ENCODE measurements around the gene FOXL3. TPM values are rescaled to one million over a fixed set of nuclear protein-coding genes. Genes with fewer than 3 reads are reported as not detected.

FOXL3 gene
- polyA plus RNA-seq, 1 of the 3 experiments (the other 2 are of a cell fraction): not detected

DNA sequence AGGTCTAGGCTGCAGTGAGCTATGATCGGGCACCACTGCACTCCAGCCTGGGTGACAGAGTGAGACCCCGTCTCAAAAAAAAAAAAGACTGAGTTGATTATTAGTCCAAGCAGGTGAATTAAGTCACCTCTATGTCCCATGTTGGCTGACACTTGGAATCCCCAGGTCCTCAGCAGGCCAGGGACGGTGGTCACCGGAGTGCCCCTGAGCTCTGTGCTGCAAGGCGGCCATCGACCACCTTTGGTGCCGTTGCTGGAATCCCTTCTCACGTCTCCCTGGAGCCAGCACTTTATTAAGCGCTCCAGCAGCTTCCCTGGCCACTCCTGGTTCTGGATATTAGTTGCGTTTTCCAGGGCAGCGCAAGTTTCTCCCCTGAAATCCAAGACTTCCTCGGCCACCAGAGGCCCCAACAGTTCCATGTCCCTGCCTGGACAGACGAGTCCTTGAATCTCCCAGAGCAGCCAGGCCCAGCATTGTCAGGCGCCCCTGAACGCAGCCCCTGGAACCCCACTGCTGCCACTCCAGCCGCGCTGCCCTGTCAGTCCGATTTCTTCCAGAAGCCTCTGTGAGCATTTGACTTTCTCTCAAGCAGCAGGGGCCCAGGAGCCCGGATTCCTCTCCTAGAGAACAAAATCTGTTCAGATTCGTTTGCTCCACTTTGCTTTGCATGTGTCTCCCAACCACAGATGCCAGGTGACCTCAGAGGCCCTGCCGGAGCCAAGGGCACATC is 38.4 kb upstream of the FOXL3 start:
- CTCF ChIA-PET: interaction anchor here (2.1 kb wide), 1 partner anchor 16 kb away, joined by 13 read pairs; no protein-coding TSS in a partner anchor
- DNase-seq: no peak
- Histone ChIP-seq H3K9ac (no peak overlapping the region), H3K9me2 (no peaks in the 10 kb centered on the region), H2AFZ (ENCODE audit: low read depth) (no peak overlapping the region), H3K27ac (ENCODE audit: low read depth in 2 of 2, low read length in 1 of 2) (no peak overlapping the region), H3K9me3 (no peaks in the 10 kb centered on the region), H3F3A (replicated peaks; ENCODE audit: insufficient read depth) (no peaks in the 10 kb centered on the region), H3K27me3 (ENCODE audit: insufficient read depth) (no peaks in the 10 kb centered on the region), H3K36me3 (replicated peaks in 1 of 2; ENCODE audit: control insufficient read depth in 1 of 2, insufficient read depth in 2 of 2, low read length in 1 of 2) (no peaks in the 10 kb centered on the region), H3K4me2 (no peak overlapping the region), H3K79me2 (ENCODE audit: insufficient read depth) (no peaks in the 10 kb centered on the region), H3K4me1 (ENCODE audit: control insufficient read depth in 1 of 2, insufficient read depth in 2 of 2, low read depth in 1 of 2, low read length in 1 of 2) (peaks cover 0 to 10% of the 10 kb centered on the region in 2 experiments; a peak in 2 of 4 replicates), H4K20me1 (ENCODE audit: insufficient read depth) (no peaks in the 10 kb centered on the region), H3K4me3 (ENCODE audit: low read depth in 2 of 2, low read length in 1 of 2) (no peak overlapping the region)
- POLR2A ChIA-PET: no interaction called here
- 73% methylated on average over 18 of the region's 21 CpGs for WGBS (ENCODE audit: low lambda C conversion rate)
- TF ChIP-seq FOXJ3 (CRISPR knock-in tag; IDR thresholded peaks at IDR 0.05): no peak
- no peak for TF ChIP-seq FOXM1 (IDR thresholded peaks at IDR 0.05; ENCODE audit: low read depth)
- TF ChIP-seq, protein P1, sequence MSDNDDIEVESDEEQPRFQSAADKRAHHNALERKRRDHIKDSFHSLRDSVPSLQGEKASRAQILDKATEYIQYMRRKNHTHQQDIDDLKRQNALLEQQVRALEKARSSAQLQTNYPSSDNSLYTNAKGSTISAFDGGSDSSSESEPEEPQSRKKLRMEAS (IDR thresholded peaks at IDR 0.05; ENCODE audit: low read depth): no peak
- no peak for TF ChIP-seq GATA2 (CRISPR knock-in tag; IDR thresholded peaks at IDR 0.05)
- no peak for TF ChIP-seq SMC3 (IDR thresholded peaks at IDR 0.05; ENCODE audit: low read depth, low read length)
- TF ChIP-seq, protein P2, sequence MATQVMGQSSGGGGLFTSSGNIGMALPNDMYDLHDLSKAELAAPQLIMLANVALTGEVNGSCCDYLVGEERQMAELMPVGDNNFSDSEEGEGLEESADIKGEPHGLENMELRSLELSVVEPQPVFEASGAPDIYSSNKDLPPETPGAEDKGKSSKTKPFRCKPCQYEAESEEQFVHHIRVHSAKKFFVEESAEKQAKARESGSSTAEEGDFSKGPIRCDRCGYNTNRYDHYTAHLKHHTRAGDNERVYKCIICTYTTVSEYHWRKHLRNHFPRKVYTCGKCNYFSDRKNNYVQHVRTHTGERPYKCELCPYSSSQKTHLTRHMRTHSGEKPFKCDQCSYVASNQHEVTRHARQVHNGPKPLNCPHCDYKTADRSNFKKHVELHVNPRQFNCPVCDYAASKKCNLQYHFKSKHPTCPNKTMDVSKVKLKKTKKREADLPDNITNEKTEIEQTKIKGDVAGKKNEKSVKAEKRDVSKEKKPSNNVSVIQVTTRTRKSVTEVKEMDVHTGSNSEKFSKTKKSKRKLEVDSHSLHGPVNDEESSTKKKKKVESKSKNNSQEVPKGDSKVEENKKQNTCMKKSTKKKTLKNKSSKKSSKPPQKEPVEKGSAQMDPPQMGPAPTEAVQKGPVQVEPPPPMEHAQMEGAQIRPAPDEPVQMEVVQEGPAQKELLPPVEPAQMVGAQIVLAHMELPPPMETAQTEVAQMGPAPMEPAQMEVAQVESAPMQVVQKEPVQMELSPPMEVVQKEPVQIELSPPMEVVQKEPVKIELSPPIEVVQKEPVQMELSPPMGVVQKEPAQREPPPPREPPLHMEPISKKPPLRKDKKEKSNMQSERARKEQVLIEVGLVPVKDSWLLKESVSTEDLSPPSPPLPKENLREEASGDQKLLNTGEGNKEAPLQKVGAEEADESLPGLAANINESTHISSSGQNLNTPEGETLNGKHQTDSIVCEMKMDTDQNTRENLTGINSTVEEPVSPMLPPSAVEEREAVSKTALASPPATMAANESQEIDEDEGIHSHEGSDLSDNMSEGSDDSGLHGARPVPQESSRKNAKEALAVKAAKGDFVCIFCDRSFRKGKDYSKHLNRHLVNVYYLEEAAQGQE (IDR thresholded peaks at IDR 0.05; ENCODE audit: low read depth, low read length): no peak
- TF ChIP-seq FOSL2 (IDR thresholded peaks at IDR 0.05; ENCODE audit: borderline replicate concordance, low read depth): no peak
- no peak for TF ChIP-seq POLR2AphosphoS5 (IDR thresholded peaks at IDR 0.05; ENCODE audit: low read depth, low read length)
- TF ChIP-seq, protein P3, sequence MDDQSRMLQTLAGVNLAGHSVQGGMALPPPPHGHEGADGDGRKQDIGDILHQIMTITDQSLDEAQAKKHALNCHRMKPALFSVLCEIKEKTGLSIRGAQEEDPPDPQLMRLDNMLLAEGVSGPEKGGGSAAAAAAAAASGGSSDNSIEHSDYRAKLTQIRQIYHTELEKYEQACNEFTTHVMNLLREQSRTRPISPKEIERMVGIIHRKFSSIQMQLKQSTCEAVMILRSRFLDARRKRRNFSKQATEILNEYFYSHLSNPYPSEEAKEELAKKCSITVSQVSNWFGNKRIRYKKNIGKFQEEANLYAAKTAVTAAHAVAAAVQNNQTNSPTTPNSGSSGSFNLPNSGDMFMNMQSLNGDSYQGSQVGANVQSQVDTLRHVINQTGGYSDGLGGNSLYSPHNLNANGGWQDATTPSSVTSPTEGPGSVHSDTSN (IDR thresholded peaks at IDR 0.05): no peak
- no peak for TF ChIP-seq MEF2A (IDR thresholded peaks at IDR 0.05; ENCODE audit: borderline replicate concordance, low read depth)
- TF ChIP-seq, protein P4, sequence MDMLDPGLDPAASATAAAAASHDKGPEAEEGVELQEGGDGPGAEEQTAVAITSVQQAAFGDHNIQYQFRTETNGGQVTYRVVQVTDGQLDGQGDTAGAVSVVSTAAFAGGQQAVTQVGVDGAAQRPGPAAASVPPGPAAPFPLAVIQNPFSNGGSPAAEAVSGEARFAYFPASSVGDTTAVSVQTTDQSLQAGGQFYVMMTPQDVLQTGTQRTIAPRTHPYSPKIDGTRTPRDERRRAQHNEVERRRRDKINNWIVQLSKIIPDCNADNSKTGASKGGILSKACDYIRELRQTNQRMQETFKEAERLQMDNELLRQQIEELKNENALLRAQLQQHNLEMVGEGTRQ (IDR thresholded peaks at IDR 0.05; ENCODE audit: borderline replicate concordance, low read depth, low read length): no peak
- TF ChIP-seq RCOR1 (IDR thresholded peaks at IDR 0.05; ENCODE audit: low read length): no peak
- TF ChIP-seq GABPA (IDR thresholded peaks at IDR 0.05; ENCODE audit: low read depth): no peak
- no peak for TF ChIP-seq RAD21 (IDR thresholded peaks at IDR 0.05; ENCODE audit: low read length)
- TF ChIP-seq MXI1 (IDR thresholded peaks at IDR 0.05; ENCODE audit: low read depth, low read length): no peak
